Activated naive CD8-positive, alpha-beta T cell treated with anti-CD3 and anti-CD28 coated beads for 36 hours (primary cell): ENCODE data around the gene ENOX2. TPM values are rescaled to one million over a fixed set of nuclear protein-coding genes. Genes with fewer than 3 reads are reported as not detected.

Experiments used
- DNase-seq: peaks from one replicate; pipeline ENCODE4 v3.0.0; 2021
- H3K27ac Mint-ChIP-seq: one replicate; pipeline ENCODE4 v1.8.0; 2022; ENCODE audit warnings: mild to moderate bottlenecking, moderate library complexity, mixed read lengths
- H3K27me3 Mint-ChIP-seq: one replicate; pipeline ENCODE4 v1.8.0; 2022; ENCODE audit warnings: mild to moderate bottlenecking, mixed read lengths
- H3K36me3 Mint-ChIP-seq: one replicate; pipeline ENCODE4 v1.8.0; 2021; ENCODE audit warnings: mild to moderate bottlenecking, mixed read lengths
- H3K4me1 Mint-ChIP-seq: one replicate; pipeline ENCODE4 v1.8.0; 2021; ENCODE audit warnings: mixed read lengths
- H3K4me3 Mint-ChIP-seq: one replicate; pipeline ENCODE4 v1.8.0; 2022; ENCODE audit warnings: mild to moderate bottlenecking, moderate library complexity, mixed read lengths
- H3K9me3 Mint-ChIP-seq: one replicate; pipeline ENCODE4 v1.8.0; 2022; ENCODE audit warnings: mixed read lengths
- total RNA-seq, 2 experiments: library from RNA; stranded (reverse); gene quantifications; one replicate each; pipeline ENCODE4 v1.2.3, GENCODE V29; 2021

Gene ENOX2
- total RNA-seq, 2 experiments from 2014 or later, result 13.0 to 13.3 TPM

GRCh38 chrX:130771648-130772047 is 131.4 kb downstream of the ENOX2 start:
- H3K9me3 Mint-ChIP-seq, result no peaks in the 10 kb centered on the region
- peaks cover 10% of the 10 kb centered on the region for H3K36me3 Mint-ChIP-seq
- H3K27me3 Mint-ChIP-seq, result no peaks in the 10 kb centered on the region
- no peak overlapping the region for H3K27ac Mint-ChIP-seq
- DNase-seq, result no peak
- H3K4me3 Mint-ChIP-seq, result no peak overlapping the region
- peaks cover 2% of the 10 kb centered on the region for H3K4me1 Mint-ChIP-seq

DNA sequence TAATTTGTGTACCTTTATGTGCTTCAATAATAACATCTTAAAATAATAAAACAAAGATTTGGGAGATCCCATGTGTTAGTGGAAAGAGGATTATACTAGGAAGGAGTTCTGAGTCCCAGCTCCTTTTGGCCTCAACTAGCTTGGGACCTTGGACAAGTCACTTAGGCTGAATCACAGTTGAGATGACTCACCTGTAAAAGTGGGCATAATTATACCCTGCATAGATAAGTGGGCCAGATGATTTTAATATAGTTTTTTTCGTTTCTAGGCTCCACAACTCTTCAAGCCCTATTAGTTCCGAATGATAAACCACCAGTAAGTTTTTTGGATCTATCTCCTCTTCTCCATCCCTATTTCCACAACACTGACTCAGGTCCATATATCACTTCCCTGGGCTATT is 131.8 kb downstream of the ENOX2 start:
- no peaks in the 10 kb centered on the region for H3K9me3 Mint-ChIP-seq
- no peaks in the 10 kb centered on the region for H3K27me3 Mint-ChIP-seq
- no peak for DNase-seq
- H3K27ac Mint-ChIP-seq, result no peak overlapping the region
- peaks cover 10% of the 10 kb centered on the region for H3K36me3 Mint-ChIP-seq
- peaks cover 2% of the 10 kb centered on the region for H3K4me1 Mint-ChIP-seq
- H3K4me3 Mint-ChIP-seq, result no peak overlapping the region

- Mint-ChIP-seq H3K27ac (no peak overlapping the region), H3K9me3 (no peaks in the 10 kb centered on the region), H3K4me1 (peaks cover 2% of the 10 kb centered on the region), H3K27me3 (no peaks in the 10 kb centered on the region), H3K4me3 (no peak overlapping the region), H3K36me3 (peaks cover 10% of the 10 kb centered on the region)
- DNase-seq, result no peak
Measured at GRCh38 chrX:130770615-130771014, 132.4 kb downstream of the ENOX2 start.

GRCh38 chrX:130769835-130770234 is 133.2 kb downstream of the ENOX2 start:
- Mint-ChIP-seq H3K4me1 (peaks cover 2% of the 10 kb centered on the region), H3K4me3 (no peak overlapping the region), H3K36me3 (peaks cover 10% of the 10 kb centered on the region), H3K9me3 (no peaks in the 10 kb centered on the region), H3K27me3 (no peaks in the 10 kb centered on the region), H3K27ac (no peak overlapping the region)
- no peak for DNase-seq

- DNase-seq, result no peak
- Mint-ChIP-seq H3K9me3 (no peaks in the 10 kb centered on the region), H3K36me3 (peaks cover 8% of the 10 kb centered on the region), H3K4me1 (no peaks in the 10 kb centered on the region), H3K4me3 (no peak overlapping the region), H3K27ac (no peak overlapping the region), H3K27me3 (no peaks in the 10 kb centered on the region)
Measured at GRCh38 chrX:130758072-130758471, 144.9 kb downstream of the ENOX2 start.

DNA sequence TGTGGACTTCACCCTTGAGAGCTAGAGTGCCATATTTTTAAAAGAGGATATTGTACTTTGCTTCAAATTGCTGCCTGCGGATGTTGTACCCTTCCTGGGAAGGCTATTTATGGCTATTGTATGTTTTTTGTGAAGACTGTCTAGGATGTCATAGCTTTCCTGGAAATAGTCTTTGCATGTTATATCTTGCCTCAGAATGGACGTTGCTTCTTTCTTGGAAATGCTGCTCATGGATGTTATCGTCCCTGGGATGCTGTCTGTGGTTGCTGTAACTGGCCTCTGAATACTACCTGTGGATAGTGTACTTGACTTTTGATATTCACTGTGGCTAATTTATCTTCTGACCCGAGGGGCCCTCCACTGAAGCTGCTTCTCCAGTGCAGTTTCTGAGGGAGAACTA is 146.8 kb downstream of the ENOX2 start:
- H3K9me3 Mint-ChIP-seq, result no peaks in the 10 kb centered on the region
- H3K27me3 Mint-ChIP-seq, result no peaks in the 10 kb centered on the region
- no peak for DNase-seq
- H3K4me3 Mint-ChIP-seq, result no peak overlapping the region
- no peak overlapping the region for H3K27ac Mint-ChIP-seq
- H3K4me1 Mint-ChIP-seq, result no peaks in the 10 kb centered on the region
- H3K36me3 Mint-ChIP-seq, result peaks cover 6% of the 10 kb centered on the region

DNA sequence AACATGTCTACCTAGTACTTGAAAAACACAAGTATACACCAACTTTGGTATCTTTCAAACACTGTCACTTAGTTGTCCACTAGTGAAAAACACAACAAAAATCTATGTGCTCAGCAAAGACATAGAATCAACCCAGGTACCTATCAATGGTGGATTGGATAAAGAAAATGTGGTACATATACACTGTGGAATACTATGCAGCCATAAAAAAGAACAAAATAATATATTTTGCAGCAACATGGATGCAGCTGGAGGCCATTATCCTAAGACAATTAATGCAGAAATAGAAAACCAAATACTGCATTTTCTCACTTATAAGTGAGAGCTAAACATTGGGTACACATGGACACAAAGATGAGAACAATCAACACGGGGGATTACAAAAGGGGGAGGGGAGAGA is 148.7 kb downstream of the ENOX2 start:
- DNase-seq, result no peak
- H3K36me3 Mint-ChIP-seq, result peaks cover 6% of the 10 kb centered on the region
- H3K9me3 Mint-ChIP-seq, result no peaks in the 10 kb centered on the region
- no peaks in the 10 kb centered on the region for H3K4me1 Mint-ChIP-seq
- no peak overlapping the region for H3K4me3 Mint-ChIP-seq
- no peaks in the 10 kb centered on the region for H3K27me3 Mint-ChIP-seq
- H3K27ac Mint-ChIP-seq, result no peak overlapping the region

DNA sequence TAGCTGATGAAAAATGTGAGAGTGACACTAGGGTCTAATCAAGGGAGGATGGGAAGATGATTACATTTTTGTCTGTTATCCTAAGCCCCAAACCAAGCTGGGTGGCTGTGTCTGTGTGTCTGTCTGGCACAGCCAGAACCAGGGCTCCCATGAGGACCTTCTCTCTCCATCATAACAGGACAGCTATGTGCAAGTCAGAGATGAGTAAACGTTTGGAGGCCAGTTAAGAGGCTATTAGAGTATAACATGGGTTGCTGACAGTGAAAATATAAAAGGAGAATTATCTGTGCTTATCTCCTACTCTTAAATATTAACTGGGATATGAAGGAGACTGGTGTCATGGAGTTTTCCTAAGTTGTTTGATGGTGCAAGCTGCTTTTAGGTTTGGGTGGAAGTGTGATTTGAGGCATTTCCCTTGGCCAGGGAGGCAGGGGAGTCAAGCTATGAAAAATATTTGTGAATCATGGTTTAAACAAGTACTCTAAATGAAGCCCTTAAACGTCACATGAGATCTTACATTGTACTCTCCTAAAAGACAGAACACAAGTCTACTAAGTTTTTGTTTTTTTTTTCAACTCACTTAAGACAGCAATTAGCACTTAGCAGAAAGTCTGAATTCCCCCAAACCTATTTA is 156.2 kb downstream of the ENOX2 start:
- no peak overlapping the region for H3K27ac Mint-ChIP-seq
- no peaks in the 10 kb centered on the region for H3K9me3 Mint-ChIP-seq
- no peaks in the 10 kb centered on the region for H3K4me1 Mint-ChIP-seq
- DNase-seq, result no peak
- H3K36me3 Mint-ChIP-seq, result no peaks in the 10 kb centered on the region
- no peak overlapping the region for H3K4me3 Mint-ChIP-seq
- no peaks in the 10 kb centered on the region for H3K27me3 Mint-ChIP-seq

GRCh38 chrX:130746077-130746476 is 156.9 kb downstream of the ENOX2 start:
- no peaks in the 10 kb centered on the region for H3K9me3 Mint-ChIP-seq
- H3K4me1 Mint-ChIP-seq, result no peaks in the 10 kb centered on the region
- no peaks in the 10 kb centered on the region for H3K36me3 Mint-ChIP-seq
- no peak overlapping the region for H3K27ac Mint-ChIP-seq
- no peak overlapping the region for H3K4me3 Mint-ChIP-seq
- H3K27me3 Mint-ChIP-seq, result no peaks in the 10 kb centered on the region
- DNase-seq, result no peak

DNA sequence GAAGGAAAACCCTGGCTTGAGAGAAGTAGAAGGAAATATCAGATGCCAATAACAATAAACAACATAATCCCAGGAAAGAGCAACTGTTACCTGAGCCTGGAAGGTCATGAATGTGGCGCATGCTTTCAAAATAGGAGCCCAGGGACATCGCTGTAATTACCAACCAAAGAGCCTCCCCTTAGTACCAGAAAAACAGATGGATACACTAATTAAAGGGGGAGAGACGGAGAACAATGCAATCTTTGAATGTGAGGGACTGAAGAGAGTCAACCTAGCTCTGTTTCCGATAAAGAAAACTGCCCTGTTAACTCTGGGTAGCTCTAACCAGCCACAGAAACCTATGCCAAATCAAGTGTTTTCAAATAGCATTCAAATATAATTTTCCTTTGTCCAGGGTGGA is 161.4 kb downstream of the ENOX2 start:
- H3K9me3 Mint-ChIP-seq, result no peaks in the 10 kb centered on the region
- no peak overlapping the region for H3K4me3 Mint-ChIP-seq
- no peak overlapping the region for H3K27ac Mint-ChIP-seq
- H3K27me3 Mint-ChIP-seq, result no peaks in the 10 kb centered on the region
- H3K36me3 Mint-ChIP-seq, result peaks cover 3% of the 10 kb centered on the region
- DNase-seq, result no peak
- no peaks in the 10 kb centered on the region for H3K4me1 Mint-ChIP-seq

DNA sequence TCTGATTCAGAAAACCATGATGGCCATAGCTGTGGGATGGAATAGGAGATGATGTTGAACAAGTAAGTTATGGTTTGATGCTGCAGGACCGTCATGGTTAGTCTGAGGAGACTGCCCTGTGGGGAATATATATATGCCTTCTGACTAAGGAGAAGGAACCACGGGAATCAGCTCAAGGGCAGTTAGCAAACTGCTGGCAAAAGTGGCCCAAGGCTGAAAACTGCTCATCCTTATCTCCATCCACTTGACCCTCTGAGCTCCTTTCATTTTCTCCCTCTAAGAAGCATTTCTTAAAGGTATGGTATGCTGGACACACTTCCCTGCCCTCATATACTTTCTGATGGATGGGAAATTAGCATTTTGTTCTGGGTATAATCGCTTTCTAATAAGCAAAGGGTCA is 161.9 kb downstream of the ENOX2 start:
- DNase-seq, result no peak
- Mint-ChIP-seq H3K4me3 (no peak overlapping the region), H3K27me3 (no peaks in the 10 kb centered on the region), H3K4me1 (no peaks in the 10 kb centered on the region), H3K36me3 (peaks cover 3% of the 10 kb centered on the region), H3K9me3 (no peaks in the 10 kb centered on the region), H3K27ac (no peak overlapping the region)

DNA sequence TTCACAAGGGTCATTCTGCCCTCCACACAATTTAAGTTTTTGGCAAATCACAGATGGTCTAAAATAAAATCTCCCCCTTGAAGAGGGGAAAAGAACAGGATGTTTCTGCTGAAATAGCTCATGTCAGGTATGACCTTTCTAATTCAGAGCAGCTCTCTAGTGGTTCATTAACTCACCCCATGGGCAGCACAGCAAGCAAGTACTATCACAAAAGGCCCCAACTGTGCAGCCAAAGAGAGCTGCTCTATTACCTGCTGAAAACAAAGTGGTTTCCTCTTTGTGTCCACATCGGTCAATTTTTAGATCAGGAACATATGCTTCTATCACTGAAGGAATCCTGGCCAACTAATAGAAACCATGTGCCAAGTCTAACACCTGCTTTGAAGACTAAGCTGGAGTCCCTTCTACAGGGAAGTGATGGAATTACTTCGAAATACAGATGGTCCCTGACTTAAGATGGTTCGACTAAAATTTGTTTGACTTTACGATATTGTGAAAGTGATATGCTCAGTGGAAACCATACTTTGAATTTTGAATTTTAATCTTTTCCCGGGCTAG is 164.3 kb downstream of the ENOX2 start:
- Mint-ChIP-seq H3K9me3 (no peaks in the 10 kb centered on the region), H3K27ac (no peak overlapping the region), H3K27me3 (no peaks in the 10 kb centered on the region), H3K4me1 (no peaks in the 10 kb centered on the region), H3K36me3 (peaks cover 4% of the 10 kb centered on the region), H3K4me3 (no peak overlapping the region)
- no peak for DNase-seq

DNA sequence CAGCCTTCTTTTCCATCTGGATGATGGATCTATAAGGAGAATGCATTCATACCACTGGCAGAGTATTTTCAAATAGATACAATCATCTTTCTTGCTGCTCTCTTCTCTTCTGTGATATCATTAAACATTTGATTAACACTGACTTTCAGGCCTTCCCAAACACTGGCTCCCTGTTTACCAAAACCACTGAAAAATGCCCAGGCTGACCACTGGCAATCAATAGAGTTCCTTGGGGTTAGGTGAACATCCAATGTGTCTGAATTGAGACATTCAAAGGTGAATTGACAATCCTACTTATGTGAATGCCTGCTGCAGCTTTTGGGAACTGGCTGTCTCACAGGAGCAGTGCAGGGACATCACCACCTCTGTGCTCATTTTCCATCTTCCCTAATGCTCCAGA is 168.3 kb downstream of the ENOX2 start:
- Mint-ChIP-seq H3K36me3 (peaks cover 11% of the 10 kb centered on the region), H3K9me3 (peaks cover 12% of the 10 kb centered on the region), H3K4me1 (no peaks in the 10 kb centered on the region), H3K27me3 (no peaks in the 10 kb centered on the region), H3K4me3 (no peak overlapping the region), H3K27ac (no peak overlapping the region)
- no peak for DNase-seq

GRCh38 chrX:130728208-130728607 is 174.8 kb downstream of the ENOX2 start:
- no peaks in the 10 kb centered on the region for H3K4me1 Mint-ChIP-seq
- H3K9me3 Mint-ChIP-seq, result peaks cover 19% of the 10 kb centered on the region
- no peak overlapping the region for H3K27ac Mint-ChIP-seq
- H3K36me3 Mint-ChIP-seq, result peaks cover 31% of the 10 kb centered on the region
- H3K27me3 Mint-ChIP-seq, result no peaks in the 10 kb centered on the region
- no peak for DNase-seq
- no peak overlapping the region for H3K4me3 Mint-ChIP-seq

DNA sequence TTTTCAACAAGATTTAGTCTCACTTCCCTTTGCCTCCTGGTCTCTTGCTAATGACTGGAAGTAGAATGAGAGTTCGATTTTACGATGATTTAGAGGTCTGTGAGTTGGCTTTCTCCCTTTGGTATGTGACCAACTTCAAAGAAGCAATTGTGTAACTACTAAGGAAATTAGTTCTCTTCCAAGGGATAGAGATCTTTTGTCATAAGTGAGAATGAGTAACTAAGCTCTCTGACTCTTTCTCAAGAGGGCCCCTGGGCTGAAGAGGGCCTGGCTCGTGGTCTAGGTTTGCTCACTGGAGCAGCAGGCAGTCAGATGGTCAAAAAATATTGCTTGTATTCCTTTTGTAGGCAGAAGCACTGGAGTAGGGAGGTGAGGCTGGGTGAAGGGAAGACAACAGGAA is 176.3 kb downstream of the ENOX2 start:
- Mint-ChIP-seq H3K4me3 (no peak overlapping the region), H3K27ac (no peak overlapping the region), H3K4me1 (no peaks in the 10 kb centered on the region), H3K27me3 (no peaks in the 10 kb centered on the region), H3K36me3 (peaks cover 31% of the 10 kb centered on the region), H3K9me3 (peaks cover 11% of the 10 kb centered on the region)
- no peak for DNase-seq

- peaks cover 33% of the 10 kb centered on the region for H3K36me3 Mint-ChIP-seq
- no peak overlapping the region for H3K27ac Mint-ChIP-seq
- H3K9me3 Mint-ChIP-seq, result peaks cover 9% of the 10 kb centered on the region
- no peaks in the 10 kb centered on the region for H3K4me1 Mint-ChIP-seq
- no peak overlapping the region for H3K4me3 Mint-ChIP-seq
- H3K27me3 Mint-ChIP-seq, result no peaks in the 10 kb centered on the region
- no peak for DNase-seq
Measured at GRCh38 chrX:130725519-130725918, 177.5 kb downstream of the ENOX2 start.
